GM19043 (cell line): ENCODE measurements around the gene TSSC4.

ENCODE experiments used
- ATAC-seq: cut with Tn5 transposase; IDR thresholded peaks from one replicate; pipeline ENCODE4 v1.9.1; 2021; ENCODE audit warnings: low read depth; ENCODE audit not compliant: unreplicated experiment

TSSC4 gene

DNA sequence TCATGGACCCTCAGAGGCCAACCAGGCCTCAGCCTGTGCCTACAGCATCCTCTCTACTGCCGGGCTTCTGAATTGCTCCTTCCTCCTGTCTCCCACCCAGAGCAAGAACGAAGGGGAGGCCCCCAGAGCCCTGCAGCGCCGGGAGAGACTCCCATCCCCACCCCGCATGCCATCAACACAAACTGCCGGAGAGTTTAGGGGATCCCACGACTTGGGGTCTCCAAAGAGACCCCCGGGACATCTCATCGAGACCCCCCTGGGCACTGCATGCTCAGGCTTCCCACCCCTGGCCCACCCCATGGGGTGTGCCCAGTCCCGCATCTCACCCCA lies 31.7 kb upstream of the TSSC4 start:
- ATAC-seq, result no peak

DNA sequence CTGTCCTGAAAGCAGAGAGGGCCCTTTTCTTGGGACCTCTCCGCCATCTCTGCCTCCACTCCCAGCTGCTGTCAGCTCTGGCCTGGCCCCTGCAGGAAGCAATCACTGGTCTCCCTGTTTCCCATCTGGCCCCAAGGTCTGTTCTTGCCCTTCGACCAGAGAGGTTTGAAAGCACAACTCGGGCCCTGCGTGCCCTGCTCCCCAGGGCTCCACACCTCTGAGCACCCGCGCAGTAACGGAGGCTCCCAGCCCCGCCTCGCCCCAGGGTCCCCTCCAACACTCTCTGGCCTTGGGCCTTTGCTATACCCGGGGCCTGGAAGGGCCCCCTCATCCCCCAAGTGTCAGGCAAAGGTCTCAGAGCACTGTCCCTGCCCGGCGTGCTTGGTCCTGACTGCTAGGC lies 31.2 kb upstream of the TSSC4 start:
- no peak for ATAC-seq

DNA sequence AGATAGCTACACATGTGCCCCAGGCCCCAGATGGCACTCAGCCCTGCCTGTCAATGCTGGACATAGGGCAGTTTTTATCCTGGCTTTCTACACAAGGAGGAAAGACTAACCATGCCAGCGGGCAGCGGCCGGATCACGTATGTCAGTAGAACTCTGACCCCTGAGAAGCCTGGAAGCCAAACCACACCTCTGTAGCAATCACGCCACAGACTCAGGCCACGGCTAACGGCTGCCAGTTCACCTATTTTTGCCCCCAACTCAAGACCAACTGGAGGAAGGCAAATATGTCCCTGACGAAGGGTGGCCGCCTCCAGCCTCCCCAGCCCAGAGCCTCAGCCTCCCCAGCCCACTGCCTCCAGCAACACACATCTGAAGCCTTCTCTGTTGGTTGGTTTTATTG lies 30.7 kb upstream of the TSSC4 start:
- ATAC-seq, result no peak

DNA sequence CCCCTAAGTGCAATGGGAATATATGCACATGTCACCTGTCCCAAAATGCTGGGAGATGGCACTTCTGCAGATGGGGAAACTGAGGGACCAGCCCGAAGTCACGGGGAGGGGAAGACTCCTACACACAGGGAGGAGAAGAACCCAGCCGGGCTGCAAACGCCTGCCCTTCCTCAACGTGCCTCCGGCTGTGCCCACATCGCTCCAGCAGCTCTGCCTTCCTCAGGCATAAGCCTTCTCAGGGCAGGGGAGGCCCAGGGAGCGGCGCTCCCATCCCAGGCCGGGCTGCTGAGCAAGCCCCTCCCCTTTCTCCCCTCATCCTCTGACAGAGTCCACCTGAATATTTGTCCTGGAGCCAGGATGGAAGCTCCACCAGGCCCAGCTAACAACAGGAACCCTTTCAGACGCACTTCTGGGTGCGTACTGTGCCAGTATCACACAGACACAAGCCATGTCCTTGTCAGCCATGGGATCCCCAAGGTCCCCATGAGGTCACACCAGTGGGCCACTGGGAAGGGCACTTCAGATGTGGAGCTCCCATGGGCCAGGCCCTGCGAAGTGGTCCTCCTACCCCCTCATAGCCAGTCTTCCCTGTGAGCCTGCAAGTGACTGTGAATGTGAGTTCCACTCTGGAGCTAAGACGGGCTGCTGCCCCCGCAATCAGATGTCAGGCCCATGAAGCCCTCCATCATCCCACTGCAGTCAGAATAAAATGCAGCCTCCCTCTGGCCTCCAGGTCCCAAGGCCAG lies 25.9 kb upstream of the TSSC4 start:
- ATAC-seq, result no peak

DNA sequence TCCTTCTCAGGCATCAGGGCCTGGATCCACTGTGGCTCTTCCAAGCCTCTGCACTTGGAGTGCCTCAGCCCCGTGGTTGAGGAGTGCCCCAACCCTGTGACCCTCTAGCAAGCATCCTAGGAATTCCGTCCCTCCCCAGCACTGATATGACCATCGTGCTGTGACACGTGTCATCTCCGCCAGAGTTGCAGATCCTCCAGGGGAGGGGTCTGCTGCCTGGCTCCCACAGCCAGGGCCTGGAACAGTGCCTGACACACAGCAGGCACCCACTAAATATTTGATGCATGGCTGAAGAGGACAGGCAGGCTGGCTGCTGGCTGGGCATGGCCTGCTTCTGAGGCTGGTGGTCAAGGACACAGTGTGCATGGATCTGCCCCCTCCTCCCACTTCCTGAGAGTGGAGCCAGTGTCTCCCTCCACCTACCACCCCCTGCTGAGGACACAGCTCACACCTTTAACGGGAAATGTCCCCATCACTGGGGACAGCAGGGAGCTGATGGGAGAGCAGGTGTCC lies 25.2 kb upstream of the TSSC4 start:
- ATAC-seq, result no peak

DNA sequence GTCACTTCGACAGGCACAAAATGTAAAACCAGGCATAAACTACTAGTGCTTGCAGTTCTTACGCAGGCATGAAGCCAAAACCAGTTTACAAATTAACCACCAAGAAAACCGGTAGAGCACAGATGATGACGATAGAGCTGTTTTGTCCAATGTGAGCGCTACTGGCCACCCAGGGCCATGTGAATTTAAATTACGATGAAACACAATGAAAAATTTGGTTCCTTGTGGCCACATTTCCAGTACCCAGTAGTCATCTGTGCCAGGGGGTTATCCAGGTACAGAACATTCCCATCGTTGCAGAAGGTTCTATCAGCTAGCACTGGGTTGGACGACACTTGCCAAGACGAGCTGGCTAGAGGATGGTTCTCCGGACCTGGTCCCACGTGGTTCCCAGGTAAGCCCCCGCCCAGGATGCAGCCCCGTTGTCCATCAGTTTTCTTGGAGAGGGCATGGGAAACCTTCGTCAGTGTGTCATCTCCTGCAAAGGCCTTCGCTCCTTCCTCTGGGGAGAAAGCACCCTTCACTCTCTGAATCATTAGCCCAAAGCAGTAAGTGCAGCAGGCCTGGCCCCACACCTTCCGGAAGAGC lies 24.5 kb upstream of the TSSC4 start:
- no peak for ATAC-seq

DNA sequence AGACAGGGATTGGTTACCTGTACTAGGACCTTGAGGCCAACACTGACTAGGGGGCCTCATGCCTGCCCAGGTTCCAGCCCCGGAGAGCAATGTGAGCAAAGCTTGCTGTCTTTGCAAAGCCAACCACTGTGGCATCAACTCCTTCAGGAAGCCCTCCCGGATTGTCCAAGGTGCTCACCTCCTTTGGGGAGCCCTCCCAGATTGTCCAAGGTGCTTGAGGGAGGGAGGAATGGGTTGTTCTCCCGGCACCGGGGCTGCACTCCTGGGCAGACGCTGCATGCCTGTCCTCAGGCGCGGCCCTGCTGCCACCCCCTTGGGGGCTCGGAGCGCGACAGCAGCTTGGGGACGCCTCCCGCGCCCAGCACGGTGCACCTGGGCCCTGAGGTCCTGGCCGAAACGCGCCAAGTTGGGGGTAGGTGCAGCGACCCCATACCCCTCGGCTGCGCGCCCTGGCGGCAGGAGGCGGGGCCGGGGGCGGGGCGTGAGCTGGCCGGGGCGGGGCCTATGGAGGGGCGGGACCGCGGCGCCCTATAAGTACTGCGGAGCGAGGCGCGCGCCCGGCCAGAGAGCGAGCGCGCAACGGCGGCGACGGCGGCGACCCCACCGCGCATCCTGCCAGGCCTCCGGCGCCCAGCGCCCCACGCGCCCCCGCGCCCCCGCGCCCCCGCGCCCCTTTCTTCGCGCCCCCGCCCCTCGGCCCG lies 23.6 kb upstream of the TSSC4 start, which contains the start of gene CD81:
Gene CD81, plus strand, starts transcription at position 560 of the 701 bp plus-strand sequence. CDS start 240 bp downstream, outside the sequence.
- ATAC-seq, result peak; percentile 50

DNA sequence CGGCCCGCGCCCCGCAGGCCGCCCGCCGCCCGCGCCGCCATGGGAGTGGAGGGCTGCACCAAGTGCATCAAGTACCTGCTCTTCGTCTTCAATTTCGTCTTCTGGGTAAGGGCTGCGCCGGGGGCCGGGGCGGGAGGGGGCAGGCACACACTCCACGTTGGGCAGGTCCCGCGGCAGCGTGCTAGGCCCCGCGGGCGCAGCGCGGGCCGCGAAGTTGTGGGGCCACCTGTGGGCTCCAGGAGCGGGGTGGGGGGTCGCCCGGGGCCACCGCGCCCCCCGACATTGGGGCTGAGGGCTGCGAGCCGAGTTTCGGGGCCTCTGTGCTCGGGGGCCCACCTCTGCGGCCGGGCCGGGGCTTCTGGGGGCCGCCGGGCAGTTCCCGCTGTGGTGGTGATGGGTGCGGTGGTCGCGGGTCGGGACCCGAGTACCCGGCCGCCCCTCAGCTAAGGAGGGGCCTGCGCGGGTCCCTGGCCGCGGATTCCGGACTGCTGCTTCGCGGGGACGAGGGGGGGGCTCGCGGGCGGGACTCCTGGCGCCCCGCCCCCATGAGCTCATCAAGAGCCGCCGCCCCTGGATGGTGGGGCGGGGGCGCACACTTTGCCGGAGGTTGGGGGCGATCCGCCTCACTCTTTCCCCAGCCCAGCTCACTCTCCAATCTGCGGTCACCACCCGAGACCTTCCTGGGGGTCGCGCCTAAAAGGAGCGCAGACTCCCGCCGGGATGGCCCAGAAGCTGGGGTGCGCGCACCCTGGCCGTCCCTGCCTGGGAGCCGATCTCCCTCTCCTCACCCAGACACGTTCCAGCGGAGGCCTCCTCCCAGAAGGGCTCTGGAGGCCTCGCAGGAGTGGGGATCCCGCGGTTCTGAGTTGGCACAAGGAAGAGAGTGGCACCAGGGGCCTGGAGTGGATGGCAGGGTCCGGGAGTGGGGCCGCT lies 22.8 kb upstream of the TSSC4 start:
- no peak for ATAC-seq

DNA sequence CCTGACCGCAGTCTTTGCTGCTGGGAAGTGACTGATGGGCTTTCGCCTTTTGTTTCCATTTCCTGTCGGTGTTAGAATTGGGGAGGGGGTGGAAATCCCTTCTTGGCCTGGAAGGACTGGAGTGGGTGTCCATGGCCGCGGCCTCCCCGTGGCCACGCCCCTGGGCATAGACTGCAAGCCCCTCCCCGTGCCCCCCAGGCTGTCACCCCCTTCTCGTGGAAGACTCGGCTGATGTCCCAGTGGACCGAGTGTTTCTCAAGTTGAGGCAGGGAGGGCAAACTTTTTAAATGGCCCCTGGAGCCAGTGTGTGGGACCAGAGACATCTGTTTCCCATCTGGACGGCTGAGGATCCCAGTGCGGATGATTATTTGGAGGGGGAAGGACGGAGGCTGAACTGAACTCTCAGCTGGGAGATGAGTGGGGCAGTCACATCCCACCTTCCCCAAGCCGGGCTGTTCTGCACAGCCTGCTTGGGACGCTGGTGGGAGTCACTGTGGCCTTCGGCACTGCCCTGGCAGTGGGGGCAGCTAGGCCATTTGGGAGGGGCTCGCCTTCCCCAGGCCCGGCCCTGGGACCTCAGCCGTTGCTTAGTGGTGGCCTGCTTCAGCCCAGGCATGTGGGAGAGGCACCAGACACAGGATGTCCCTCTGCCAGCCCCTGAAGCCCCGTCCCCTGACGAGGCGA lies 21.9 kb upstream of the TSSC4 start:
- ATAC-seq, result no peak

DNA sequence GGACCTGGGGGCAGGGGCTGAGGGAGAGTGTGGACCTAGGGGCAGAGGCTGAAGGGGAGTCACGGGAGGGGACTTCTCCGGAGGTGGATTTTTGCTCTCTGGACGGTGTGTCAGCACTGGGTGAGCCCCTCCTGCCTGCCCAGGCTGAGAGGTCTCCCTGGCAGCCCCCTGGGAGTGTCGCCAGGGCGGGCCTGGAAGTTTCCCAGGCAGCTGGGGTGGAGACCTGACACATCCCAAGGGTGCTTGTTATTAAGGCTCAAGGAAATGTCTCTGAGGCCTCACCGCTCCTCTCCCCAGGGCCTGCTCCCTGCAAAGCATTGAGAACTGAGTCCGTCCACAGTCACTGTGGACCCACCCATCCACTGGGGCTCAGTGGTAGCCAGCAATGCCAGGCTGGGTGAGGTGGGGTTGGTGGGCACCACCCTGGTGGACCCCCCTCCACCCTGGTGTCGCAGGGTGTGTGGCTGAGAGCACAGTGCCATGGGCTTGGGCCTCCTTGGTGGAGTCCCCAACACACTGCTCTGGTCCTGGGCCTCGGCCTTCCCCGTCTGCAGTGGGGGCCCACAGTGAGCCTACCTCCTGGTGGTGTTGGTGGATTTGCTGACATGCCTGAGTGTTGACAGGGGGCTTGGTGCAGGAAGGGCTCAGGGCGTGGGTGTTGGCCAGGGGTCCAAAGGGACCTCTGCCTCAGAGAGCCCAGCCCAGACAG lies 20.9 kb upstream of the TSSC4 start:
- ATAC-seq, result no peak

DNA sequence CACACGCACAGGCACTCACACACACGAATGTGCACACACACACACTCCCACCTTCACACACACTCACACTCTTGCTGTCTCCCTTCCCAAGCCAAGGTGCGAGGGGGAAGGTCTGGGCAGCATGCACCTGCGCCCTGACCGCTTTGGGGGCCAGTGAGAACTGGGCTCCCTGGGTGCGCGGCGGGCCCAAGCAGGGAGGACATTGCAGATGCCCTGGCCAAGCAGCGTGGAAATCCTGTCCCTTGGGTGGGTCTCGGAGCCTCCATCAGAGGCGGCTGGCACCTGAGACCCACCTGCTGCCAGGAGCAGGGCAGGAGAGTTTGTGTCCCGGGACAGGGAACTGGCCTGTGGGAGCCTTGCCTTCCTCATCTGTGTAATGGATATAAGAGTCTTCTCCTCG lies 20.2 kb upstream of the TSSC4 start:
- ATAC-seq, result no peak

DNA sequence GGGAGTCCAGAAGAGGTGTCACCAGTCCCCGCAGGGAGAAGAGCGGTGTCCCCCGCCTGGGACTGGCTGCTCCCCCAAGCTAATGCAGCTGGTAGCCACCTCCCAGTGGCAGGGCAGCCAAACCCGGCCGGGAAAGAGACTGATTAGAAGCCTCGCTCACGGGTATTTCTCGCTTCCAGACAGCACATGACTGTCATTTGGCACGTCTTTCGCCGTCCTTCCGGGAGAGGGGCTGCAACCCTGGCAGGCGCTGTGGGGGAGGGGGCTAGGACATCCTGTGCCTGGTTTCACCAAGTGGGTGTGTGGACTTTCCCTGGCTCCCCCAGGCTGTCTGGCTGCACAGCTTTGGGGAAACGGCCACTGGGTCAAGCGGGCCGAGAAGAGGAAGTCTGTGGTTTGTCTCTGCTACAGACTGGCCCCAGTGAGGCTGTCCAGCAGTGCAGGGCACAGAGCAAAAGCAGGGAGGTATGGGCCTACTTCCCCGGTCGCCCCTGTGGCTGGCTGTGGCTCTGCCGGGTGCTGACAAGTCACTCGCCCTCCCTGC lies 19.7 kb upstream of the TSSC4 start:
- ATAC-seq, result no peak

DNA sequence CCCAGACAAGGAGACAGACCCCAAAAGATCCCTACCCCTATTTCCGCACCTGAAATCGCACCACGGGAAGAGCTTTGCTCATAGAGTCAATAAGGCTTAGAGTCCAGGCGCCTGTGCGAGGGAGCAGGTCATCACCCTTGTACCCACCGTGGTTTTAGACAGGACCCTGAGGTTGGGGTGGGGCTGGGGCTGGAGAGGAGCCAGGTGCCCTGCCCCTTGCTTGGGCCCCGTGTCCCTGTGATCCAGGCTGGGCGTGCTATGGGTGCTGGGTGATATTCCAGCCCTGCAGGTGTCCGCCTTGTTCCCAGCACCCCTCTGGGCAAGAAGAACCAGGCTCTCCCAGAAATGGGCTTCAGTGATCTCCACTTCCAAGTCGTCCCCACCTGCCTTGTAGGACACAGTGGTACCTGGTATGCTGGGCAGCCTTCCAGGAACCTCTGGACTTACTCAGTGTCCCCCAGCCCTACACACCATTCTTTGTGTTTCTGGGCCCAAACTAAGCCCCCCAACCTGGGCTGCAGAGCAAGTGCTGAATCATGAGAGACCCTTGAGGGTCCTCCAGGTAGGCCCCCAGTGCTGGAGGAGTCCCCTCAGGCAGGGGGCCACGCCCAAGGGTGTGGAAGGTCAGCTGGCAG lies 18.9 kb upstream of the TSSC4 start:
- no peak for ATAC-seq

DNA sequence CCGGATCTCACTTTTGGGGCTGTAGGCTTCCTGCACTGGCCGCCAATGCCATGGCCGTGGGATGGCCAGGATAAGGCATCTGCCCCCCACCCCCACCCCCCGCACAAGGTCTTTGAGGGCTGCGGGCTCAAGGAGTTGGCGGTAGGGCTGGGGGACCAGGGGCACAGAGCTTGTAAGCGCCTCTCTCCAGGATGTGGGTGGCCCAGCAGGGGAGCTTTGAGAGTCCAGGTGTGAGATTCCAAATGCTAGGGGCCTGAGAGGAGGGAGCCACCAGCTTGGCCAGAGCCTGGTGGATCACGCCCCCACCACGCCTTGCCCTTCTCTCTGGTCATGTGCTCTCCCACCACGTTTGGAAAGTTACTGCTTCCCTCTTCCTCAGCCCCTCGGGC lies 18.4 kb upstream of the TSSC4 start:
- ATAC-seq, result no peak

DNA sequence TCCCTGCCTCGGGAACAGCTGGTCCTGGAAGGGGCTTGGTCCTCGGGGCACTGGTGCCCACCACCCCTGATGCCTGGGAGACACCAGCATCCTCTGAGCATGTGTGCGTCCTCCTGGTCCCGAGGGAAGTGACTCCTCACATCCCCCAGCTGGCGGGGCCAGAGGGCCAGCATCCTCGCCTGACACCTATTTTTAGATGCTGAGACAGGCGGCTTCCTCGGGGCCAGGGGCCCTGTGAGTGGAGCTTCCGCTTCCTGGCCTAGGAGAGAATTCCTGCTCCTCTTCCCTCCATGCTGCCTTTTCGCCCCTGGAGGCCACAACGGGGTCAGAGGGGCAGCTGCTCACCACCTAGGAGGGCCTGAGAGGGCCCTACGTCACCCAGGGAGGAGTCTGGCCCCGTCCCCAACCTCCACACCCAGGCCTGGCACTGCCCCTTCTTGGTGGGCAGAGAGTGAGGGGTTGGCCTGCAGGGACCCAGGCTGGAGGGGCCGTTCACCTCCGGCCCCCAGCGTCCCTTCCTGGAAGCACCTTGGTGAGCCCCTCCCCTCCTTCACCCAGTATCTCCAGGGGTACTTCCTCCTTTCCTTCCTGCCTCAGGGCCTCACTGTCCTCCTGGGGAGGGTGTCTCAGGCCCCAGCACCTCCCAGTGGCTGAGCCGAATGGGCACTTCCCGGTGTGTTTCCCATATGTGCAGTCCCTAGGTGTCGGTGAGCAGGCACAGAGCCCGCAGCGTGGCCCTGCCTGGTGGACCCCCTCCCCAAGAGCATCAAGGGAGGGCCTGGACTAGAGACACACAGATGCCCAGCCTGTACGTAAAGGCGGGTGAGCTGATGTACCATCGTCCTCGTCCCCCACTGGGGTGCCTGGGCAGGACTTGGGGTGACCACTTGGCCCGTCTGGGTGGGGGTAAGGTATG lies 17.4 kb upstream of the TSSC4 start:
- no peak for ATAC-seq

DNA sequence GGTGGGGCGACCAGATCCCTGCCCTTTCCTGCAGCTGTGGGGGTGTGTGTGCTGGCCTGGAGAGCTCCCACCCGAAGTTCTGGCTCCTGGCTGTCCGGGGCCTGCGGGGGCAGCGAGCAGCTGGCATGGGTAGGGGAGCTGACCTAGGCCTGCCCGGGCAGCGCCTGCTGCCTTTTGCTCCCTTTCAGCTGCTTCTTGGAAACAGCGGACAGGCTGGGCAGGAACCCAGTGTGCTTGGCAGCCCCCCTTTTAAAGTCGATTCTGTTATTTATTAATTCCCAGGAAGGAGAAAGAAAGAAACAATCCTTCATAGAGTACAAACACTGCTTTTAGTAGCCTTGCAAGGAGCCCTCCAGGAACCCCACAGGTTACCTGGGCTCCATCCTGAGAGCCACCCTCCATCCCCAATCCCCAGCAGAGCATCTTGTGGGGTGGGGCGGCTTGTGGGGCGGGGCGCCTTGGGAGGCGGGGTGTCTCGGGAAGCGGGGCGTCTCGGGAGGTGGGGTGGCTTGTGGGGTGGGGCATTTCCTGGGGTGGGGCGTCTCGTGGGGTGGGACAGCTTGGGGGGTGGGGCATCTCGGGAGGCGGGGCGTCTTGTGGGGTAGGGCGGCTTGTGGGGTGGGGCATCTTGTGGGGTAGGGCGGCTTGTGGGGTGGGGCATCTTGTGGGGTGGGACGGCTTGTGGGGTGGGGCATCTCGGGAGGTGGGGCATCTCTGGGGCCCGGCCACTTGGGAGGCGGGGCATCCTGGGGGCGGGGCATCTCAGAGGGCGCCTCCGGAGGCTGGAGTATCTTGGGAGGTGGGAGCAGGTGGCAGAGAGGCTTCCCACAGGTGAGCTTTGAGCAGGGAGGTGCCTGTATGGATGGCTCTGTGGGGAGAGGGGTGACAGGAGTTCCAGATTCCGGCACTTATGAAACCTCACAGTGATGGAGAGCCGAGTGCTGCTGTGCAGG lies 16.4 kb upstream of the TSSC4 start:
- ATAC-seq, result no peak
